WTC11 (cell line): ENCODE data around the gene BNC2. TPM values are rescaled to one million over a fixed set of nuclear protein-coding genes. Genes with fewer than 3 reads are reported as not detected.

Experiments
- ATAC-seq: fragments of 200-7000 bp; cut with Tn5 transposase; 2 replicates; pipeline ENCODE4 v1.10.0; 2021; ENCODE audit warnings: mild to moderate bottlenecking, moderate library complexity
- CTCF ChIA-PET: fragments of 300-600 bp; sonication (Branson Sonifier 250); formaldehyde crosslinking; loops from one replicate; lab custom pipeline; 2021; ENCODE audit warnings: antibody characterized with exemption; lab: Charles Lee
- POLR2A ChIA-PET: fragments of 350-600 bp; sonication (Branson Sonifier 250); formaldehyde crosslinking; loops from one replicate; lab custom pipeline; 2021; ENCODE audit warnings: antibody characterized with exemption; lab: Charles Lee
- DNase-seq: peaks from one replicate; pipeline ENCODE4 v3.0.0; 2021; ENCODE audit warnings: low spot score
- H3K27ac Mint-ChIP-seq: 2 replicates; pipeline ENCODE4 v1.8.0; 2021; ENCODE audit warnings: mixed read lengths
- H3K27me3 Mint-ChIP-seq: 2 replicates; pipeline ENCODE4 v1.8.0; 2021; ENCODE audit warnings: low read depth, mild to moderate bottlenecking, moderate library complexity, mixed read lengths
- H3K36me3 Mint-ChIP-seq: 2 replicates; pipeline ENCODE4 v1.8.0; 2021; ENCODE audit warnings: mixed read lengths
- H3K4me1 Mint-ChIP-seq: 2 replicates; pipeline ENCODE4 v1.8.0; 2022; ENCODE audit warnings: mixed read lengths
- H3K4me3 Mint-ChIP-seq: 2 replicates; pipeline ENCODE4 v1.8.0; 2021; ENCODE audit warnings: mild to moderate bottlenecking, moderate library complexity, mixed read lengths
- H3K9me3 Mint-ChIP-seq: 2 replicates; pipeline ENCODE4 v1.8.0; 2021; ENCODE audit warnings: mixed read lengths
- CBFB ChIP-seq: sonication (generic); formaldehyde crosslinking; IDR thresholded peaks from 2 replicates; pipeline ENCODE4 v1.8.1; 2022; ENCODE audit warnings: mild to moderate bottlenecking, low read depth, missing genetic modification reagents
- FOXK1 ChIP-seq: sonication (generic); formaldehyde crosslinking; IDR thresholded peaks from 2 replicates; pipeline ENCODE4 v1.8.0; 2022; ENCODE audit warnings: mild to moderate bottlenecking, moderate library complexity, missing genetic modification reagents
- GABPB1 ChIP-seq: sonication (generic); formaldehyde crosslinking; IDR thresholded peaks from 2 replicates; pipeline ENCODE4 v1.8.1; 2023; ENCODE audit warnings: mild to moderate bottlenecking, missing genetic modification reagents
- KAT7 ChIP-seq: sonication (generic); formaldehyde crosslinking; IDR thresholded peaks from 2 replicates; pipeline ENCODE4 v1.8.1; 2023; ENCODE audit warnings: missing genetic modification reagents, mild to moderate bottlenecking, borderline replicate concordance
- NFE2L1 ChIP-seq: sonication (generic); formaldehyde crosslinking; IDR thresholded peaks from 2 replicates; pipeline ENCODE4 v1.8.1; 2023; ENCODE audit warnings: missing genetic modification reagents
- RELA ChIP-seq: sonication (generic); formaldehyde crosslinking; IDR thresholded peaks from 2 replicates; pipeline ENCODE4 v1.8.1; 2022; ENCODE audit warnings: missing genetic modification reagents, mild to moderate bottlenecking, borderline replicate concordance
- TCF7 ChIP-seq: sonication (generic); formaldehyde crosslinking; IDR thresholded peaks from 2 replicates; pipeline ENCODE4 v1.8.0; 2022; ENCODE audit warnings: mild to moderate bottlenecking, low read depth, missing genetic modification reagents, moderate library complexity
- ZBTB21 ChIP-seq: sonication (generic); formaldehyde crosslinking; IDR thresholded peaks from 2 replicates; pipeline ENCODE4 v1.8.1; 2023; ENCODE audit warnings: mild to moderate bottlenecking, missing genetic modification reagents, borderline replicate concordance
- ZNF423 ChIP-seq: fragments of 250-450 bp; sonication (Bioruptor Pico); IDR thresholded peaks from 2 replicates; pipeline ENCODE4 v2.1.2; 2022; ENCODE audit warnings: mild to moderate bottlenecking, moderate library complexity
- total RNA-seq: library from RNA; stranded (reverse); gene quantifications from 3 replicates; pipeline ENCODE4 v1.2.3, GENCODE V29; 2021
- TF ChIP-seq, protein P1 (sequence below): sonication (generic); formaldehyde crosslinking; IDR thresholded peaks from 2 replicates; pipeline ENCODE4 v1.8.0; 2023; ENCODE audit warnings: missing genetic modification reagents, mild to moderate bottlenecking, borderline replicate concordance
- TF ChIP-seq, protein P2 (sequence below): sonication (generic); formaldehyde crosslinking; IDR thresholded peaks from 2 replicates; pipeline ENCODE4 v1.8.1; 2022; ENCODE audit warnings: mild to moderate bottlenecking, moderate library complexity, missing genetic modification reagents
- TF ChIP-seq, protein P3 (sequence below): sonication (generic); formaldehyde crosslinking; IDR thresholded peaks from 2 replicates; pipeline ENCODE4 v1.8.1; 2023; ENCODE audit warnings: mild to moderate bottlenecking, missing genetic modification reagents
- TF ChIP-seq, protein P4 (sequence below): sonication (generic); formaldehyde crosslinking; IDR thresholded peaks from 2 replicates; pipeline ENCODE4 v1.8.0; 2022; ENCODE audit warnings: missing genetic modification reagents
- TF ChIP-seq, protein P5 (sequence below): sonication (generic); formaldehyde crosslinking; IDR thresholded peaks from 2 replicates; pipeline ENCODE4 v1.8.0; 2022; ENCODE audit warnings: mild to moderate bottlenecking, missing genetic modification reagents
- TF ChIP-seq, protein P6 (sequence below): sonication (generic); formaldehyde crosslinking; IDR thresholded peaks from 2 replicates; pipeline ENCODE4 v1.8.0; 2022; ENCODE audit warnings: mild to moderate bottlenecking, missing genetic modification reagents
- TF ChIP-seq, protein P7 (sequence below): fragments of 250-450 bp; sonication (Bioruptor Pico); IDR thresholded peaks from 2 replicates; pipeline ENCODE4 v1.9.0; 2021; ENCODE audit warnings: mild to moderate bottlenecking

The BNC2 gene
- total RNA-seq, 1 experiment from 2014 or later = 33.3 TPM

DNA sequence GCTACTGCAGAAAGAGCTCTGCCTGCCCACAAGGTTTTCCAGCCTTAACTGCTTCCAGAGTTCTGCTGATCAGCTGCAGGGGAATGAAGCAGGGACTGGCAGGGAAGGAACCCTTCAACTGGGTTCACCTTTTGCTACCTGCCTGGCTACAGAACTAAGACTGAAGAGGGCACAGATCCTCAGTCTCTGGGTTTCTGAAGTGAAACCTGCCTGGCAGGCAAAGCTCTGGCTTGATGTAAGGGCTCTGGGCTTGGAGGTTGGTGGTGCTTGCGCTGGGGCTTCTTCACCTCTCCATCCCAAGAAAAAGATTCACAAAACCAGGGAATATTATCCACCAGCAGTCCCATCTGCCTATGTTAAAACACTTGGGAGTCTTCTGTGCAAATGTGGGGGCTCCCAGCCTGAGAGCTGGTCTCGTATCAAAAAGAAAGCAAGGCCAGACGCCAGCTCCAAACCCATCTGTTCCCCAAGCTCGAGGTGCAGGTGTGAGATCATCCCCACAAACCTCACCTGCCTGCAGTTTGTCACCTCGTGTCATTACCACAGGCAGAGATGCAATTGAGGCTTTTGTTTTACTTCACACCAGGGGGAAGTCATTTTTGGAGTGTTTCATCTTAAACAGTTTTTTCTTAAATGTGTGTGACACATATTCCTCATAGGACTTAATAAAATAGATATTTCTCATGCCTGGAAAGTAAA lies 58.3 kb downstream of the BNC2 start (continued):
- TF ChIP-seq, protein P1, sequence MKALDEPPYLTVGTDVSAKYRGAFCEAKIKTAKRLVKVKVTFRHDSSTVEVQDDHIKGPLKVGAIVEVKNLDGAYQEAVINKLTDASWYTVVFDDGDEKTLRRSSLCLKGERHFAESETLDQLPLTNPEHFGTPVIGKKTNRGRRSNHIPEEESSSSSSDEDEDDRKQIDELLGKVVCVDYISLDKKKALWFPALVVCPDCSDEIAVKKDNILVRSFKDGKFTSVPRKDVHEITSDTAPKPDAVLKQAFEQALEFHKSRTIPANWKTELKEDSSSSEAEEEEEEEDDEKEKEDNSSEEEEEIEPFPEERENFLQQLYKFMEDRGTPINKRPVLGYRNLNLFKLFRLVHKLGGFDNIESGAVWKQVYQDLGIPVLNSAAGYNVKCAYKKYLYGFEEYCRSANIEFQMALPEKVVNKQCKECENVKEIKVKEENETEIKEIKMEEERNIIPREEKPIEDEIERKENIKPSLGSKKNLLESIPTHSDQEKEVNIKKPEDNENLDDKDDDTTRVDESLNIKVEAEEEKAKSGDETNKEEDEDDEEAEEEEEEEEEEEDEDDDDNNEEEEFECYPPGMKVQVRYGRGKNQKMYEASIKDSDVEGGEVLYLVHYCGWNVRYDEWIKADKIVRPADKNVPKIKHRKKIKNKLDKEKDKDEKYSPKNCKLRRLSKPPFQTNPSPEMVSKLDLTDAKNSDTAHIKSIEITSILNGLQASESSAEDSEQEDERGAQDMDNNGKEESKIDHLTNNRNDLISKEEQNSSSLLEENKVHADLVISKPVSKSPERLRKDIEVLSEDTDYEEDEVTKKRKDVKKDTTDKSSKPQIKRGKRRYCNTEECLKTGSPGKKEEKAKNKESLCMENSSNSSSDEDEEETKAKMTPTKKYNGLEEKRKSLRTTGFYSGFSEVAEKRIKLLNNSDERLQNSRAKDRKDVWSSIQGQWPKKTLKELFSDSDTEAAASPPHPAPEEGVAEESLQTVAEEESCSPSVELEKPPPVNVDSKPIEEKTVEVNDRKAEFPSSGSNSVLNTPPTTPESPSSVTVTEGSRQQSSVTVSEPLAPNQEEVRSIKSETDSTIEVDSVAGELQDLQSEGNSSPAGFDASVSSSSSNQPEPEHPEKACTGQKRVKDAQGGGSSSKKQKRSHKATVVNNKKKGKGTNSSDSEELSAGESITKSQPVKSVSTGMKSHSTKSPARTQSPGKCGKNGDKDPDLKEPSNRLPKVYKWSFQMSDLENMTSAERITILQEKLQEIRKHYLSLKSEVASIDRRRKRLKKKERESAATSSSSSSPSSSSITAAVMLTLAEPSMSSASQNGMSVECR (CRISPR knock-in tag) = no peak
- TF ChIP-seq KAT7 (CRISPR knock-in tag) (no peak), FOXK1 (CRISPR knock-in tag) (no peak), TCF7 (CRISPR knock-in tag) (no peak), RELA (no peak)
- TF ChIP-seq, protein P2, sequence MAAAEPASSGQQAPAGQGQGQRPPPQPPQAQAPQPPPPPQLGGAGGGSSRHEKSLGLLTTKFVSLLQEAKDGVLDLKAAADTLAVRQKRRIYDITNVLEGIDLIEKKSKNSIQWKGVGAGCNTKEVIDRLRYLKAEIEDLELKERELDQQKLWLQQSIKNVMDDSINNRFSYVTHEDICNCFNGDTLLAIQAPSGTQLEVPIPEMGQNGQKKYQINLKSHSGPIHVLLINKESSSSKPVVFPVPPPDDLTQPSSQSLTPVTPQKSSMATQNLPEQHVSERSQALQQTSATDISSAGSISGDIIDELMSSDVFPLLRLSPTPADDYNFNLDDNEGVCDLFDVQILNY (CRISPR knock-in tag) = no peak
- TF ChIP-seq, protein P3, sequence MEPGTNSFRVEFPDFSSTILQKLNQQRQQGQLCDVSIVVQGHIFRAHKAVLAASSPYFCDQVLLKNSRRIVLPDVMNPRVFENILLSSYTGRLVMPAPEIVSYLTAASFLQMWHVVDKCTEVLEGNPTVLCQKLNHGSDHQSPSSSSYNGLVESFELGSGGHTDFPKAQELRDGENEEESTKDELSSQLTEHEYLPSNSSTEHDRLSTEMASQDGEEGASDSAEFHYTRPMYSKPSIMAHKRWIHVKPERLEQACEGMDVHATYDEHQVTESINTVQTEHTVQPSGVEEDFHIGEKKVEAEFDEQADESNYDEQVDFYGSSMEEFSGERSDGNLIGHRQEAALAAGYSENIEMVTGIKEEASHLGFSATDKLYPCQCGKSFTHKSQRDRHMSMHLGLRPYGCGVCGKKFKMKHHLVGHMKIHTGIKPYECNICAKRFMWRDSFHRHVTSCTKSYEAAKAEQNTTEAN (CRISPR knock-in tag) = no peak
- TF ChIP-seq, protein P4, sequence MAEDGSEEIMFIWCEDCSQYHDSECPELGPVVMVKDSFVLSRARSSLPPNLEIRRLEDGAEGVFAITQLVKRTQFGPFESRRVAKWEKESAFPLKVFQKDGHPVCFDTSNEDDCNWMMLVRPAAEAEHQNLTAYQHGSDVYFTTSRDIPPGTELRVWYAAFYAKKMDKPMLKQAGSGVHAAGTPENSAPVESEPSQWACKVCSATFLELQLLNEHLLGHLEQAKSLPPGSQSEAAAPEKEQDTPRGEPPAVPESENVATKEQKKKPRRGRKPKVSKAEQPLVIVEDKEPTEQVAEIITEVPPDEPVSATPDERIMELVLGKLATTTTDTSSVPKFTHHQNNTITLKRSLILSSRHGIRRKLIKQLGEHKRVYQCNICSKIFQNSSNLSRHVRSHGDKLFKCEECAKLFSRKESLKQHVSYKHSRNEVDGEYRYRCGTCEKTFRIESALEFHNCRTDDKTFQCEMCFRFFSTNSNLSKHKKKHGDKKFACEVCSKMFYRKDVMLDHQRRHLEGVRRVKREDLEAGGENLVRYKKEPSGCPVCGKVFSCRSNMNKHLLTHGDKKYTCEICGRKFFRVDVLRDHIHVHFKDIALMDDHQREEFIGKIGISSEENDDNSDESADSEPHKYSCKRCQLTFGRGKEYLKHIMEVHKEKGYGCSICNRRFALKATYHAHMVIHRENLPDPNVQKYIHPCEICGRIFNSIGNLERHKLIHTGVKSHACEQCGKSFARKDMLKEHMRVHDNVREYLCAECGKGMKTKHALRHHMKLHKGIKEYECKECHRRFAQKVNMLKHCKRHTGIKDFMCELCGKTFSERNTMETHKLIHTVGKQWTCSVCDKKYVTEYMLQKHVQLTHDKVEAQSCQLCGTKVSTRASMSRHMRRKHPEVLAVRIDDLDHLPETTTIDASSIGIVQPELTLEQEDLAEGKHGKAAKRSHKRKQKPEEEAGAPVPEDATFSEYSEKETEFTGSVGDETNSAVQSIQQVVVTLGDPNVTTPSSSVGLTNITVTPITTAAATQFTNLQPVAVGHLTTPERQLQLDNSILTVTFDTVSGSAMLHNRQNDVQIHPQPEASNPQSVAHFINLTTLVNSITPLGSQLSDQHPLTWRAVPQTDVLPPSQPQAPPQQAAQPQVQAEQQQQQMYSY (CRISPR knock-in tag) = no peak

DNA sequence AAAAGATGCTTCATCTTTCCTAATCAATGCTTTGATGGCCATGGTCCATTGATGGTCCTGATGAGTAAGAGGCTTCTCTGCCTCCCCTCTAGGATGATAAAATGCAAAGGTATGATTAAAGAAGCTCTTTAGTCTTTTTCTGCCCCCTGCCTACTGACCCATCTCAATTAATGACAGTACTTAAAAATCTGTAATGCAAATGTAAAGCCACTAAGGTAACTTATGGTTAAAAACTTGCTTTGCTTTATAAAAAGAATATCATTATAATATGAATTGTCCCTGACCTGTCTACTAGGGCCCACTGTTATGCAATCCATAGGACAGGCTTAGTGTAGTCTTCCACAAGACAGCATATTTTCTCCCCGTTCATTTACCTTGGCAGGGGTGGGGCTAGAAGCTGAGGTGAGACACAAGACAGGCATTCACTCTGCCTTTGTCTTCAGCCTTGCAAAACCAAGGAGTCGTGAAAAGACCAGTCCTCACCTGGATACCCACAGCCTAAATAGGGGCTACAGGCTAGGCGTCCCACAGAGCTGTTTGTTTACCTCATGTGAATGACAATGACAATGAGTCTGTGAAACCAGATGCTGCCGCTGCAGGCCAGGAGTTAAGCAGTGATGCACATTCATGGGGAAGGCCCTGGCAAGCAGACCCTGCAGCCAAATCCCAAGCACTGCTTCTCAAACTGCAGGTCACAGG lies 60.4 kb downstream of the BNC2 start:
- Mint-ChIP-seq H3K9me3 (no peaks in the 10 kb centered on the region), H3K36me3 (no peaks in the 10 kb centered on the region), H3K4me3 (peak overlapping the region; percentile 47; the same call in 1 of the 2 replicates), H3K27ac (peak overlapping the region; percentile 100), H3K27me3 (no peaks in the 10 kb centered on the region; the same call in 1 of the 2 replicates), H3K4me1 (peaks cover 86% of the 10 kb centered on the region)
- POLR2A ChIA-PET = interaction anchor here (1.0 to 1.1 kb wide), 2 partner anchors 61 to 84 kb away, joined by 3 to 4 read pairs; no protein-coding TSS in a partner anchor
- DNase-seq (peak; percentile 90), ATAC-seq (peak; percentile 97)
- CTCF ChIA-PET = interaction anchor here (1.0 to 1.1 kb wide), 2 partner anchors 49 to 56 kb away, joined by 3 read pairs; no protein-coding TSS in a partner anchor
- TF ChIP-seq, protein P2 (CRISPR knock-in tag) = no peak
- TF ChIP-seq, protein P5, sequence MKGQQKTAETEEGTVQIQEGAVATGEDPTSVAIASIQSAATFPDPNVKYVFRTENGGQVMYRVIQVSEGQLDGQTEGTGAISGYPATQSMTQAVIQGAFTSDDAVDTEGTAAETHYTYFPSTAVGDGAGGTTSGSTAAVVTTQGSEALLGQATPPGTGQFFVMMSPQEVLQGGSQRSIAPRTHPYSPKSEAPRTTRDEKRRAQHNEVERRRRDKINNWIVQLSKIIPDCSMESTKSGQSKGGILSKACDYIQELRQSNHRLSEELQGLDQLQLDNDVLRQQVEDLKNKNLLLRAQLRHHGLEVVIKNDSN (CRISPR knock-in tag) = no peak
- TF ChIP-seq, protein P6, sequence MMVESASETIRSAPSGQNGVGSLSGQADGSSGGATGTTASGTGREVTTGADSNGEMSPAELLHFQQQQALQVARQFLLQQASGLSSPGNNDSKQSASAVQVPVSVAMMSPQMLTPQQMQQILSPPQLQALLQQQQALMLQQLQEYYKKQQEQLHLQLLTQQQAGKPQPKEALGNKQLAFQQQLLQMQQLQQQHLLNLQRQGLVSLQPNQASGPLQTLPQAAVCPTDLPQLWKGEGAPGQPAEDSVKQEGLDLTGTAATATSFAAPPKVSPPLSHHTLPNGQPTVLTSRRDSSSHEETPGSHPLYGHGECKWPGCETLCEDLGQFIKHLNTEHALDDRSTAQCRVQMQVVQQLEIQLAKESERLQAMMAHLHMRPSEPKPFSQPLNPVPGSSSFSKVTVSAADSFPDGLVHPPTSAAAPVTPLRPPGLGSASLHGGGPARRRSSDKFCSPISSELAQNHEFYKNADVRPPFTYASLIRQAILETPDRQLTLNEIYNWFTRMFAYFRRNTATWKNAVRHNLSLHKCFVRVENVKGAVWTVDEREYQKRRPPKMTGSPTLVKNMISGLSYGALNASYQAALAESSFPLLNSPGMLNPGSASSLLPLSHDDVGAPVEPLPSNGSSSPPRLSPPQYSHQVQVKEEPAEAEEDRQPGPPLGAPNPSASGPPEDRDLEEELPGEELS = peak; percentile 99
- TF ChIP-seq CBFB (CRISPR knock-in tag) (peak; percentile 72; the same call in 1 of the 2 replicates), NFE2L1 (CRISPR knock-in tag) (peak; percentile 56; the same call in 1 of the 2 replicates), ZBTB21 (CRISPR knock-in tag) (peak; percentile 25; the same call in 1 of the 2 replicates), ZNF423 (peak; percentile 56), GABPB1 (CRISPR knock-in tag) (no peak)
- TF ChIP-seq, protein P7, sequence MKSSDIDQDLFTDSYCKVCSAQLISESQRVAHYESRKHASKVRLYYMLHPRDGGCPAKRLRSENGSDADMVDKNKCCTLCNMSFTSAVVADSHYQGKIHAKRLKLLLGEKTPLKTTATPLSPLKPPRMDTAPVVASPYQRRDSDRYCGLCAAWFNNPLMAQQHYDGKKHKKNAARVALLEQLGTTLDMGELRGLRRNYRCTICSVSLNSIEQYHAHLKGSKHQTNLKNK = no peak
- TF ChIP-seq, protein P3 (CRISPR knock-in tag) = no peak
